Cardiac fibroblast (primary cell): ENCODE data around the gene AHCYL2.

Source experiments
- DNase-seq, 2 donors: peaks; one replicate each; pipeline versions ENCODE4 v3.0.0 to v3.0.0-alpha.2; 2010; ENCODE audit warnings: low read depth in 2 of 2
- H3K4me3 ChIP-seq, 2 donors: replicated peaks in 1 of 2; 1 replicate in 1 of 2; 2 replicates in 1 of 2; pipeline ENCODE4 v1.5.1; 2011; ENCODE audit warnings: low read depth in 2 of 2, low read length in 2 of 2, mild to moderate bottlenecking in 2 of 2, moderate library complexity in 1 of 2
- TF ChIP-seq, protein P1 (sequence below): IDR thresholded peaks from one replicate; pipeline ENCODE4 v1.5.1; 2011; ENCODE audit warnings: low read depth, mild to moderate bottlenecking, low read length, inconsistent platforms

The AHCYL2 gene

DNA sequence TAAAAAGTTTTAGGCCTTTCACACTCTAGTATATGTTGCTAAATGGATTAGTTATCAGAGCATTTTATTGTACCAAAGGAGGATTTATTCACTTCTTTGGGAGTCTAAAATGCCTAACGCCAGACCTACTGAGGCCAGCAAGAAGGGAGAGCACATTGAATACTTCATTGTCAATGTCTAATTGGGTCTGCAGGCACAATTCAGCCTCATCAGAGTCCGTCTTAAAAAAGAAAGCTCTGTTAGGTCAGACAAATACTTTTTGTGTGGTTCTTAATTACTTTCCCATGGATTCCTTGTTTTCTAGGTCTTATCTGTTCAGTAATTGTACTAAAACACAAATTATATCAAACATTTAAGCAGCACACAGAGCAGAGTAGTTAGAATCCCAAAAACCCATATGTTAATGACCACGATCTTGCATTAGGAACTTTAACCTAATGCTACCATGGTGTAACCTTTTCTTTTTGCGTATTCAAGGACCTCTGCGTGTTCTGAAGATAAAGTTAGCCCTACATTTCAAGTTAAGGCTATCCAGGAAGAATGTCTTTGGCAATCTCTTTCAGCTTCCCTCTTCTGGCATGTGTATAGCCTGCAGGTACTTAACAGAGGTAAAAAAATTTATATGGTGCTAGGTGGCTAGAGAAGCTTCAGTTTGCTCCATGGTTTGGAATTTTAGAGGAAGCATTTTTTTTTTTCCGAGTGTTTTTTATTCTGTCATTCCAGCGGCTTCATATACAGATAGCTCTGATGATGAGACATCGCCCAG, 163.7 kb downstream of the AHCYL2 start:
- H3K4me3 ChIP-seq, result no peak overlapping the region
- TF ChIP-seq, protein P1, sequence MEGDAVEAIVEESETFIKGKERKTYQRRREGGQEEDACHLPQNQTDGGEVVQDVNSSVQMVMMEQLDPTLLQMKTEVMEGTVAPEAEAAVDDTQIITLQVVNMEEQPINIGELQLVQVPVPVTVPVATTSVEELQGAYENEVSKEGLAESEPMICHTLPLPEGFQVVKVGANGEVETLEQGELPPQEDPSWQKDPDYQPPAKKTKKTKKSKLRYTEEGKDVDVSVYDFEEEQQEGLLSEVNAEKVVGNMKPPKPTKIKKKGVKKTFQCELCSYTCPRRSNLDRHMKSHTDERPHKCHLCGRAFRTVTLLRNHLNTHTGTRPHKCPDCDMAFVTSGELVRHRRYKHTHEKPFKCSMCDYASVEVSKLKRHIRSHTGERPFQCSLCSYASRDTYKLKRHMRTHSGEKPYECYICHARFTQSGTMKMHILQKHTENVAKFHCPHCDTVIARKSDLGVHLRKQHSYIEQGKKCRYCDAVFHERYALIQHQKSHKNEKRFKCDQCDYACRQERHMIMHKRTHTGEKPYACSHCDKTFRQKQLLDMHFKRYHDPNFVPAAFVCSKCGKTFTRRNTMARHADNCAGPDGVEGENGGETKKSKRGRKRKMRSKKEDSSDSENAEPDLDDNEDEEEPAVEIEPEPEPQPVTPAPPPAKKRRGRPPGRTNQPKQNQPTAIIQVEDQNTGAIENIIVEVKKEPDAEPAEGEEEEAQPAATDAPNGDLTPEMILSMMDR, result no peak
- no peak for DNase-seq

DNA sequence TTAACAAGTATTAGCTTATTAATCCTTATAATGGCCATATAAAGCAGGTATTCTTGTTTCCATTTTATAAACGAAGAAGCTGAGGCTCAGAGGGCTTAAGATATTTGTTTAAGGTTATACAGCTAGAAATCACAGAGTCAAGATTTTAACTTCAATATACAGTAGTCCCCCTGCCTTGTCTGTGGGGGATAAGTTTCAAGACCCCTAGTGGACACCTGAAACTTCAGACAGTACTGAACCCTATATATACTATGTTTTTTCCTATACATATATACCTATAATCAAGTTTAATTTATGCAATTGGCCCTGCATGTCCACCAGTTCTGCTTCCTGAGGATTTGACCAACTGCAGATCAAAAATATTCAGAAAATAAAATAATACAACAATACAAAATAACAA, 165.0 kb downstream of the AHCYL2 start:
- TF ChIP-seq, protein P1, result no peak
- no peak overlapping the region for H3K4me3 ChIP-seq
- DNase-seq, result no peak

DNA sequence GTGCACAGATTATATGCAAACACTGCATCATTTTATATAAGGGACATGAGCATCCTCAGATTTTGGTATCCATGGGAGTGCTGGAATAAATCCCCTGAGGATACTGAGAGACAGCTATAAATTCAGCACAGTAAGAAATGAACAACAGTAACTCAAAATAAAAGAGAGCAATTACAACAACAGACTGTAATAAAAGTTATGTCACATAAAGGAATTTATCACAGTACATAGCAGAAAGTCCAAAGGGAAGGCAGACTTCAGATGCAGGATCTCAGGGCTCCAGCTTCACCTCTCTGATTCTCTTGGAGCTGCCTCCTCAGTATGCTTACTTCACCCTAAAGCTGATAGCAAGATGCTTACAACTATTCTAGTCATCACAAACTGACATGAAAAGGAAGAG, 165.5 kb downstream of the AHCYL2 start:
- TF ChIP-seq, protein P1, result no peak
- H3K4me3 ChIP-seq, result no peak overlapping the region
- DNase-seq, result no peak

DNA sequence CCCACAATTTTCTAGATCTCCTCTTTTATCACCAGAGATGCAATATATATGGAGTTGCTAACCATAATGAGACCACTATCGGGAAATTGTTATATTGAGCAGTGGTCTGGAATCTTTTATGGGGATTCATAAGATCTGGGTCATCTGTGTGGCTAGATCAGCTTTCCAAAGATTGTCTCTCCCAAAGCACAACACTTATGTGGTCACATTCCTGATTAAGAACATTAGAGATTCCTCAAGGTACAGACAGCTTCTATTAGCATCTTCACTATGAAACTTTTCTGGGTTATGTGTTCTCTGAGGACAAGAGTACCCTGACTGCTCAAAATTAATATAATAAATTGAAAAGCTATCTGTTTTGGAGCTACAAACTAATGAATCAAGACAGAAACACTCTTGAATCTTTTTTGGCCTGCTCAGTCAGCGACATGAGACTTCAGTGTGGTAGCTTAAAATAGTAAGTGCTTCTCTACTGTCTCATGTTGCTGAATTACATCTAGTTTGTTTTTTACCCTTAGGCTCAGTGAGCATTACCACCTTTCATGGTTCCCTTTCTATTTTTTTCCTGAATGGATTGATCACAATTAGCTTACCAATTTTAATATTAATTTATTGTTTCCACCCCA, 166.8 kb downstream of the AHCYL2 start:
- H3K4me3 ChIP-seq, result no peak overlapping the region
- DNase-seq, result no peak
- TF ChIP-seq, protein P1, result no peak

DNA sequence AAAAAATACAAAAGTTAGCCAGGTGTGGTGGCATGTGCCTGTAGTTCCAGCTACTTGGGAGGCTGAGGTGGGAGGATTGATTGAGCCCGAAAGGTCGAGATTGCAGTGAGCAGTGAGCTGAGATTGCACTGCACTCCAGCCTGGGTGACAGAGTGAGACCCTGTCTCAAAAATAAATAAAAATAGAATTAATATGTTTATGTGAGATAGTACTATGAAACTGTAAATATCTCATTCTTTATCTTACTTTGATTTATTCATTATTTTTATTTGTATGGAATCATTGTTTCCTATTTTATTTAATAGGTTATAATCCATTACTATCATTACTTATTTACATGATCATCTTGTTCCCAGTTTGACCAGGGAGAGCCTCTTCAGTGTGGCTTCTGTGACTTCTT, 168.4 kb downstream of the AHCYL2 start:
- H3K4me3 ChIP-seq, result no peak overlapping the region
- TF ChIP-seq, protein P1, result no peak
- DNase-seq, result no peak

DNA sequence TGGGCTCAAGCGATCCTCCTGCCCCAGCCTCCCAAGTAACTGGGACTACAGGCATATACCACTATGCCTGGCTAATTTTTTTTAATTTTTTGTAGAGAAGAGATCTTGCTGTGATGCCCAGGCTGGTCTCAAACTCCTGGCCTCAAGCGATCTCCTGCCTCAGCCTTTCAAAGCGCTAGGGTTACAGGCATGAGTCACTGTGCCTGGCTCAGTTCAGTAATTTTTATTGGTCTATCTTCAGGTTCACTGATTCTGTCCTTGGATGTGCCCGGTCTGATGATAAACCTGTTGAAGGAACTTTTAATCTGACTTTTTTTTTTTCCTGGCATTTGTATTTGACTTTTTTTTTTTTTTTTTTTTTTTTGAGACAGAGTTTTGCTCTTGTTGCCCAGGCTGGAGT, 169.3 kb downstream of the AHCYL2 start:
- no peak for DNase-seq
- TF ChIP-seq, protein P1, result no peak
- H3K4me3 ChIP-seq, result no peak overlapping the region
